MM.1S (cell line): Measurements from ENCODE around the gene COBL.

Experiments used
- CTCF ChIP-seq: fragments of 300-600 bp; sonication (generic); IDR thresholded peaks from 2 replicates; pipeline ENCODE4 v1.5.1; 2016; ENCODE audit warnings: antibody characterized with exemption, low read length, mixed read lengths
- EZH2 ChIP-seq: fragments of 300-600 bp; sonication (generic); optimal IDR thresholded peaks from 2 replicates; pipeline ENCODE3; 2017; ENCODE audit warnings: low read depth, mild to moderate bottlenecking, antibody characterized with exemption, low read length, mixed read lengths

GRCh38 chr7:51078653-51079052 lies 238.0 kb downstream of the COBL start:
- no peak for TF ChIP-seq CTCF
- TF ChIP-seq EZH2 = no peak
